GM12801 (cell line): ENCODE results near the gene MED7.

Experiments
- TF ChIP-seq, protein P1 (sequence below): IDR thresholded peaks from one replicate; pipeline ENCODE4 v1.5.1; 2011; ENCODE audit warnings: control low read depth; ENCODE audit not compliant: insufficient read length; ENCODE audit errors: extremely low read depth

MED7 gene

DNA sequence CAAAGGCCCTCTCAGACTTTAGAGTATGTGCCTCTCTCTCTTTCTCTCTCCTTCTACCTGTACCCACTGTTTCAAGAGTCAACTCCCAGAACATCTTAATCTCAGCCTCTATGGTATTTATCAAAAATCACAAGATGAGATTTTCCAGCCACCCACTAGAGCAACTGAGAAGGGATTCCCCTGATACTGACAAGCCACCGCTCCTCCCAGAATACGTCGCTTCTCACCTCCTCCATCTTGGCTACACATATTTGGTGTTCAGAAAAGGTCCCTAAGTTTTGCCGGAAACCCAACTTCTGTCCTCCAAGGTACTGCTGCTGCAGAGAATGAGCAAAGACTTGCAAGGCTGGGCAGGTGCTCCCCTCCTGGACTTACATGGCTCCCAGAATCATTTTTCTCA lies 17.3 kb upstream of the MED7 start:
- TF ChIP-seq, protein P1, sequence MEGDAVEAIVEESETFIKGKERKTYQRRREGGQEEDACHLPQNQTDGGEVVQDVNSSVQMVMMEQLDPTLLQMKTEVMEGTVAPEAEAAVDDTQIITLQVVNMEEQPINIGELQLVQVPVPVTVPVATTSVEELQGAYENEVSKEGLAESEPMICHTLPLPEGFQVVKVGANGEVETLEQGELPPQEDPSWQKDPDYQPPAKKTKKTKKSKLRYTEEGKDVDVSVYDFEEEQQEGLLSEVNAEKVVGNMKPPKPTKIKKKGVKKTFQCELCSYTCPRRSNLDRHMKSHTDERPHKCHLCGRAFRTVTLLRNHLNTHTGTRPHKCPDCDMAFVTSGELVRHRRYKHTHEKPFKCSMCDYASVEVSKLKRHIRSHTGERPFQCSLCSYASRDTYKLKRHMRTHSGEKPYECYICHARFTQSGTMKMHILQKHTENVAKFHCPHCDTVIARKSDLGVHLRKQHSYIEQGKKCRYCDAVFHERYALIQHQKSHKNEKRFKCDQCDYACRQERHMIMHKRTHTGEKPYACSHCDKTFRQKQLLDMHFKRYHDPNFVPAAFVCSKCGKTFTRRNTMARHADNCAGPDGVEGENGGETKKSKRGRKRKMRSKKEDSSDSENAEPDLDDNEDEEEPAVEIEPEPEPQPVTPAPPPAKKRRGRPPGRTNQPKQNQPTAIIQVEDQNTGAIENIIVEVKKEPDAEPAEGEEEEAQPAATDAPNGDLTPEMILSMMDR = no peak

DNA sequence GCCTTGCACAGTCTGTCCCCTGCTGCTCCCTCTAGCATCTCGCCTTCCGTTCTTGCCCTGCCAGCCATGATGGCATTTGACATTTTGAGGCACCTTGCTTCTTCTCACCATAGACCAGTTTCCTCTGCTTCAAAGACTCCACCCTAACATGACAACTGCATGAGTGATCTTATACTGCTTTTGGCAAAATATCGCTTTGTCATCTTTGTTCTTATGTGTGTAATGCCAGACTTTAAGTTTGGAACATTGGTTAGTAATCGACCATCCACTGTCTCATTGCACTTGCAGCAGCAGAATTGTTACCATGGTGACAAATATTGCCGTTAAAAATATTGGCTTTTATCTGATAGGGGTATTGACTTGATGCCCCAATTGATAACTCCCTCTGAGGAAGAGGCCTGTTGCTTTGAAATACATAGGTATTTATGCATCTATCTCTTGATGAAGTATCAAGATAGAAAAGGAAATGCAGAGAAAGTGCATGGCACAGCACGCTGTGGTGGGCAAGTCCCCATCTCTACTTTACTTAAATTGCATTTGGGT lies 16.6 kb upstream of the MED7 start:
- TF ChIP-seq, protein P1 = no peak

DNA sequence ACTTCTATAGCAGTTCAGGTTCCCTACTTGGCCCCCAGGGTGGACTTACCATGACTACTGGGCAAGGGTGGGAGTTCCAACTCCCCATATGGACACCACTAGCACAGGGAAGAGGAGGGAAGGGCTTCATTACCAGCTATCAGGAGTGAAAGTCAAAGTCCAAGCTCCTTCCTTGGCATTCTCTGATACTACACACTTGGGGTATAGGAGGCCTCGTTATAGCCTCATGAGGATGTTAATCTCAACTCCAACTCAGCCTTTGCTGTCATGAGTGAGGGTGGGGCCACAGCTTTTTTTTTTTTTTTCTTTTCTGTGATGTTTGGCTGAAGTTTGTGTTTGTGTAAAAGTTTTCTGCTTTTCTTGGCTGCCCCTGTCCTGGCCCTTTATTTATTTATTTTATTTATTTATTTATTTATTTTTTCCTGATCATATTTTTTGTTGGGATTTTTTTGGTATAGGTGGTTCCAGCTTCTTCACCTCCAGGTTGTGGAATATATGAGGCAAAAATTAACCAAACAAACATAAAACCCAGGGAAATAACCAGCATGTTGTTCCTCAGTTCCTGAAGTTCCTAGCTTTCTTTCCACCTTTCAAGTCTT lies 14.7 kb upstream of the MED7 start:
- TF ChIP-seq, protein P1 = no peak

DNA sequence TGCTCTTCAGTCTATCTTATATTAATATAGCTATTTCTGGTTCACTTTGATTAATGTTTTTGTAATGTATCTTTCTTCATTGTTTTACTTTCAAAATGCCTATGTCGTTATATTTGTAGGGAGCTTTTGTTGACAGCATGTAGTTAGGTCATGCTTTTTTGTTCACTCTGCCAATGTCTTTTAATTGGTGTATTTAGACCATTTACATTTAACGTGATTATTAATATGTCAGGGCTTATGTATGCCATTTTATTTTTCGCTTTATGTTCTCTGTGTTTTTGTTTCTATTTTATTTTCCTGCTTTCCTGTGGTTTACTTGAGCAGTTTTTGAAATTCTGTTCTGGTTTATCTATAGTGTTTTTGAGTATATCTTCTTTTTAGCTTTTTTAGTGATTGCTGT lies 12.6 kb upstream of the MED7 start:
- TF ChIP-seq, protein P1 = no peak

DNA sequence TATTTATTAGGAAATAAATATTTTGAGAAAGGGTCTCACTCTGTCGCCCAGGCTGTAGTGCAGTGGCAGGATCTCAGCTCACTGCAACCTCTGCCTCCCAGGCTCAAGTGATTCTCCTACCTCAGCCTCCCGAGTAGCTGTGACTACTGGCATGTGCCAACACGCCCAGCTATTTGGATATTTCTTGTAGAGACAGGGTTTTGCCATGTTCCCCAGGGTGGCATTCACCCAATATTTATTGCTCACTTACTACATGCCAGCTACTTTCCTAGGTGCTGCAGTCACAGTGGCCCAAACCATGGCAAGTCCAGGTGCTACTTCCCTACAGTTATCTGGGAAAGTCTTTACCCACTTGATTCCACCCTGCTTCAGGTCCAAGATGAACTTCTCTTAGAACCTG lies 8.3 kb upstream of the MED7 start:
- TF ChIP-seq, protein P1 = no peak

DNA sequence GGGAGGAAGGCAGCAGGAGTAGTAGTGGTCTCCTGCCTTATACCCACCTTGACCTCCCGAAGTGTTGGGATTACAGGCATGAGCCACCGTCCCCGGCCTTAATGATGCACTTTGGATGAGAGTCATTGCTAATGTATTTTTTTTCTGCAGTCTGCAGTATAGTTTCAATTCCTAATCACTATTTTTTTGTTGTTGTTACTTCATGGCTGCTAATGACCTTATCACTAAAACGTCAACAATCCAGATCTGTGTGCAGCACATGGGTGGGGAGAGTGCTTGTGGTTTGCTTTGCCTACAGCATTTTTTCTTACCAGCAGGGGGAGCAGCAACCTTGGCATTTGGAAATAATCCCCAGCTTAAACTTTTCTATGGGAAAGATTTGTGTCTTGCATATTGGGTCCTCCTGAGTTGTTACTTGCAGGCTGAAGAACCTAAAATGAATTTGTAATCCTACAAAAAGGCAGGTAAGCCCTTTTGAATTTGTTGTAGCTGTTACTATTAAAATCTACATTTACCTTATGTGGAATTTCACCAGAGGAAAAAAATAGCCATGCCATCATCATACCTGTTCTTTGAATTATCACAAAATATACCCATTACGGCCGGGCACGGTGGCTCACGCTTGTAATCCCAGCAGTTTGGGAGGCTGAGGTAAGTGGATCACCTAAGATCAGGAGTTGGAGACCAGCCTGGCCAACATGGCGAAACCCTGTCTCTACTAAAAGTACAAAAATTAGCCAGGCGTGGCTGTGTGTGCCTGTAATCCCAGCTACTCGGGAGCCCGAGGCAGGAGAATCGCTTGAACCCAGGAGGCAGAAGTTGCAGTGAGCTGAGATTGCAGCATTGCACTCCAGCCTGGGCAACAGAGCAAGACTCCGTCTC lies 6.3 kb upstream of the MED7 start:
- TF ChIP-seq, protein P1 = no peak

DNA sequence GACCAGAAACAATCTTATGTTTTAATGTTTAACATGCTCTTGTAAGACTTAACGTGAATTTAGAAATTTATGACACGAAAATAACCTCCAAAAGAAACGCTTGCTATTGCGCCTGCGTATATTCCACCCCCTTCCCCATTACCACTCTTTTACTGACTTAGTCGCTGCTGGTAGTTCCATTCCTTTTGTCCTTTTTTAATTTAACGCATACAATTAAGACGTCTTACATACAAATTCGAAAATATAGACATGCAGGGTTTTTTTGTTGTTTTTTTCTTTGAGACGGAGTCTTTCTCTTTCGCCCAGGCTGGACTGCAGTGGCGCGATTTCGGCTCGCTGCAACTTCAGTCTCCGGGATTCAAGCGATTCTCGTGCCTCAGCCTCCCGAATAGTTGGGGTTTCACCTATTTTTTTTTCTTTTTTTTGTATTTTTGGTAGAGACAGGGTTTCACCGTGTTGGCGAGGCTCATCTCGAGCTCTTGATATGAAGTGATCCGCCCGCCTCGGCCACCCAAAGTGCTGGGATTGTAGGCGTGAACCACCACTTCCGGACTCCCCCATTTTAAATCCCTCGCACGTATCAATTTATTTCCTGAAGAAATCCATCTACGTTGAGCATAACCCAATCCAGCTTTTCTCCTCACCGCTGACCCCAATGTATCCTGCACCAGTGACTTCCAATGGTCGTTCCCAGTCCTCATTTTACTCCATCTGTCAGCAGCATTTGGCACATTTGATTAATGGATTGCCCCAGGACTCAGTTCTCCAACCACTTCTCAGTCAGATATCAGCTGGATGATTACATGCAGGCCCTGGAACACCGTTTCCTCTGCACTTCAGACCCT lies 684 bp upstream of the MED7 start:
- TF ChIP-seq, protein P1 = no peak
